NCI-H2081 treated with DMSO at 0.1 percent for 48 hours (cell line): Measurements from ENCODE around the gene TESMIN.

Experiments
- DNase-seq: peaks from one replicate; lab custom pipeline; 2025; lab: John Stamatoyannopoulos, UW

The TESMIN gene

DNA sequence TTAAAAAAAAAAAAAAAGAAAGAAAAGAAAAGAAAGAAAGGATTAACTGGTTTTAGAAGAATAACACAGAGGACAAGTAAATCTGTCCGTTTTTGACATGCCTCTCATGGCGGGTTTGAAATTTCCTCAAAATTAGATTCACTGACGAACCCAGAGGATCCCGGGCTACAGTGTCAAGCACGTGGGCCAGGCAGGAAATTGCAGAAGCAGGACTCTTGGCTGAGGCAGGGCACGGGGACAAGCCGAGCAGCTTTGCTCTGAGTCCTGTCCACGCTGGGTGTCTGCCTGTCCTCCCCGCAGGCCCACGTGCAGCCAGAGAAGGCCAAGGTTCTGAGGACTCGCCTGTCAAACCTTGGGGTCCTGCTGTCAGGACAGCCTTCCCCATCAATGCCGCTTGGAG is 42.3 kb downstream of the TESMIN start:
- no peak for DNase-seq

DNA sequence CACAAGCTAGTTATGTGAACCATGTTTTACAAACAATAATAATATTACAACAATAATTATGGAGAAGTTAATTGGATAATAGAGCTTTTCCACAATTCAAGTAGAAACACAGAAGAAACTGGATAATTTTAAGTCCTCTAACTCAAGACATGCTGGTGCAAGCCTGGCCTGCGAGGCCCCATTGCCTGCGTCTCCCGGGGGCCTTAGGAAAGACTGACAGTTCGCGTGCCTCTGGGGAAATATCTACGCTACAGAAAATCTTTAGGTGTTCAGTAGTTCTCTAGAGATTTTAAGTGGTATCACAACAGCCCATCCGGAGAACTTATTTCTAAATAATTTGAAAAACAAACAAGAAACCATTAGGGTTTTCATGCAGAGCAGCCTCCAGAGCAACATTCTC is 43.8 kb downstream of the TESMIN start:
- no peak for DNase-seq

DNA sequence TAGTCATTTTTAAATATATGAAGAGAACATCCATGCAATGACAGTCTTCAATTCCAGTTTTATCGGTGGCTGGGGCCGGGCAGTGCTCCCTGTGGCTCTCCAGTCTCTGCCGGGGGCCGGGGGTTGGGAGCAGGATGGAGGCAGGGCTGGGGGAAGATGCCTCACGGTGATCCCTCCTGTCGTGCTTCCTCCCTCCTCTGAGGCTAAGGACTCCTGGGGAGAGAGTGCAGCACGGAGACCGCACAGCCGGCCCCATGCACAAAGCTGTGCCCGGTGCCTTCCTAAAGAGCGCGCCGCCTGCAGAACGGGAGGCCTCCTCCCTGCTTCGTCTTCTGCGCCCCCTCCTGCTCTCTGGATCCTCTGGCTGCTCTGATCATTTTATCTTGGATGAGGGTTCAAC is 46.4 kb downstream of the TESMIN start:
- no peak for DNase-seq

DNA sequence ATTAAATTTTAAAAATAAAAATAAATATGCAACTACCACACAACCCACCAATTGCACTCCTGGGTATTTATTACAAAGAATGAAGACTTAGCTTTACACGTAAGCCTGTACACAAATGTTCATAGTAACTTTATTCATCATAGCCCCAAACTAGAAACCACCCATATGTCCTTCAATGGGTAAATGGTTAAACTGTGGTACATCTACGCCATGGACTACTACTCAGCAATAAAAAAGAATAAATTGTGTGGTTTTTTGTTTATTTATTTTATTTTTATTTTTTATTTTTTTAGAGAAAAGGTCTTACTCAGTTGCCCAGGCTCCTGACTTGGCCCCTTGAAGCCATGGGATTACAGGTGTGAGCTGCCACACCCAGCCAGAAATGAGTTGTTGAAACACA is 52.3 kb downstream of the TESMIN start:
- no peak for DNase-seq

DNA sequence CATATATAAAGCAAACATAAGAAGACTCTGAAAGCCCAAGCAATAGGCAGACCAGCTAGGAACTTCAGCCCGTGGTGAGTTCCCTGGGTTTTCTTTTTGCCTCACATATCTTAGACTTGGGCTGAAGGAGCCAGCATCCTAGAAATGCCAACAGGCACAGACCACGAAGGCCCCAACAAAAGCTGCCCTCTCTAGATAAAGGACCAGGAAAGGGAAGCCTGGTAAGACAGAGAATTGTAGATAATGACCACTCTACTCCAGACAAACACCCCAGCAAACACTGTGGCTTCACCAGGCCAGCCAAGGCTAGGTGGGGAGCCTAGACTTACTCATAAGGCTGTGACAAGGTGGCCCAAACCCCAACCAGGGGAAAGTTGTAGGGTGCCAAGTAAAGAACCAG is 55.8 kb downstream of the TESMIN start:
- no peak for DNase-seq

DNA sequence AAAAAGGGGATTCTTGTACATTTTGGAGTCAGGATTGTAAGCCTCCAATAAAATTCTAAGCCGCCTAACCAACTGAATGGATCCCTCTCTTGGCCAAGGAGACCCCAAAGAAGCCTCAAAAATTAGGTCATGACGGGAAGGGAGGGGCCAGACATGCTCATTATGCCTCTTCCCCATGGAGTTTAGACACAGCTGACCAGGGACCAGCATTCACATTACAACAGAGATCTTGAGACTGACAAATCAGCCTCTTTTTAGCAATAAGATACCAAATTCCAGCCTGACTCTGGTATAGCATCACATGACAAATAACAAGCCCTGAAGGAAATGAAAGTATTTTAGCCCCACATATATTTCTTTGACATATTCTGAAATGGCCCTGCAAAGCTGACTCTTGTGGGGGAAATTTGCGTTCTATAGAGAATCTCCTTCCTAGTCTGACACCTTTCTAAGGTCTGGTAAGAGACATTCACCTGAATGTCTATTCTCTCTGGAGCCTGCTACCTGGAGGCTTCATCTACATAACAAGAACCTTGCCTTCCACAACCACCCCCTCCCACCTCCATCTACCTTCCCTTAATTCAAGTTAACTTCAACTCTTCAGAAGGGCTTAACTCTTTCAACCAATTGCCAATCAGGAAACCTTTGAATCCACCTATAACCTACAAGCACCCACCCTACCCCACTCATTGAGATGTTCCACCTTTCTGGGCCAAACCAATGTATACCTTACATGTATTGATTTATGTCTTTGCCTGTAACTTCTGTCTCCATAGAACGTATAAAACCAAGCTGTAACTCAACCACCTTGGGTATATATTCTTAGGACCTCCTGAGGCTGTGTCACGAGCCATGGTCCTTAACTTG is 56.7 kb downstream of the TESMIN start:
- DNase-seq, result no peak

DNA sequence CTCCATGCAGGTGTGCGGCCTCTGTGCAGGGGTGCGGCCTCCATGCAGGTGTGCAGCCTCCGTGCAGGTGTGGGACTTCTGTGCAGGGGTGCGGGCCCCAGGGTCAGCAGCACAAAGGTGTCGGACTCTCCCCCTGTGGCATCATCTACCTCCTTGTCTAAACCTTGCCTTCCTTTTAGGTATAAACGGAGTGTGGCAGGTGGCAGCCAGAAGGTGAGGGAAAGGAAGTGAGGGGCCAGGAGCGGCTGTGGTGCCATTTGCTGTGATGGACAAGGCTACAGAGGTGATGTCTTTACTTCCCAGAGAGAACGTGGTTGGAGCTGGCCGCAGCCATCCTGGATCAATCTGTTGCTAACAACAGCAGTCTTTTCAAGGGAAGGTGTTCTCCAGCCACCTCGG is 57.8 kb downstream of the TESMIN start:
- DNase-seq, result no peak

DNA sequence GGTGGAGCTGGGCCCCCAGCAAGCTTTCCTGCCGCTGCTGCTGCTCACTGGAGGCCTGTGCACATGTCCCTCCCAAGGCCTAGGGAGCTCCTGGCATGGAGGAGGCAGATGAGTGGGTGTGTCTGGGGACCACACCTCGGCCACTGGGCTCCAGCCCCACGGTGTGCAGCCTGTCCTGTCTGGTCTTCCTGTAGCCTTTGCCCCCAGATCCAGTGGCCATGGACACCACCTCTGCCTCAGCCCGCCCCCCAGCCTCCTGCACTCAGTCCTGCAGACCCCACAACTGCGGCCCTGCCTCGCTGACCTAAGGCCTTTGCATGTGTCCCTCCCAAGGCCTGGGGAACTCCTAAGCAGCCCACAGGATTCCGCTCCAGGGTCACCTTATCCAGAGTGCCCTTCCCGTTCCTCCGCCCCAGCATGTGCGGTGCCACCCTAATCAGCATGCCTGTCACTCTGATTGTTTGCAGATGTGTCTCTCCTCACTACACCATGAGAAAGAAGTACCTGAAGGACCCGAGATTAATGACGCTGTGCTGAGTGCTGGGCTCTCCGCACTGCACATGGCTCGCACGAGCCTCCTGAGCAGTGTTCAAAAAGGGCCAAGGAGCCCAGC is 58.3 kb downstream of the TESMIN start:
- no peak for DNase-seq

DNA sequence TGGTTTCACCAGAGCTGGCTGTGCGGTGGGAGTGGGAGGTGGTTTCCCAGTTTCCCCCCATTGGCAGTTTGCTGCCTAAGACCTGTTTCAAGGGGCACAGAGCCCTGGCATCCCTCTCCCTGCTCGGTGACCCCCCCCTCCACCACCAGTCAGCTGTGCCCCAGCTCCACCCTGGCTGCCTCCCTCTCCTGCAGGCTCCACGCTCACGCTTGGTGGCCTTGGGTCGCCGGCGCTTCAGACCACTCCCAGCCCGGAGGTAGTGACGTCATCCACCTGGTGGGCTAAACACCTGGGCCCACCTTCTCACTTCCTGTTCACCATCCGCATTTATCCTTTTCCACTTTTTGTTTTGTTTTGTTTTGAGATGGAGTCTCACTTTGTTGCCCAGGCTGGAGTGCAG is 59.2 kb downstream of the TESMIN start:
- no peak for DNase-seq

DNA sequence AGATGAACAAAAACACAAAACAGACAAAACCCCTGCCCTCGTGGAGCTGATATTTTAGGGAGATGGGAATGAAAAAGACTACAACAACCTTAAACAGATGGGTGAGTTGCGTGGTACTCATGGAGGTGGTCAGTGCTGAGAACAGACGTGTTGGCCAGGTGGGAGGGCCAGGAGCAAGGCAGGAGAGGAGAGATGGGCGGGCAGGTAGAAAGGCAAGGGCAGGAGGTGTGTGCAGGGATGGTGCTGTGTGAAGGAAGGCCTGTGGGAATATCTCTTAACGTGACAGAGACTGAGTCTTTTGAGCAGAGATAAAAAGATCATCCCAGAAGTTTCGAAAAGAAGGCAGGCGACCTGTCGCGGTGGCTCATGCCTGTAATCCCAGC is 59.9 kb downstream of the TESMIN start:
- DNase-seq, result no peak

DNA sequence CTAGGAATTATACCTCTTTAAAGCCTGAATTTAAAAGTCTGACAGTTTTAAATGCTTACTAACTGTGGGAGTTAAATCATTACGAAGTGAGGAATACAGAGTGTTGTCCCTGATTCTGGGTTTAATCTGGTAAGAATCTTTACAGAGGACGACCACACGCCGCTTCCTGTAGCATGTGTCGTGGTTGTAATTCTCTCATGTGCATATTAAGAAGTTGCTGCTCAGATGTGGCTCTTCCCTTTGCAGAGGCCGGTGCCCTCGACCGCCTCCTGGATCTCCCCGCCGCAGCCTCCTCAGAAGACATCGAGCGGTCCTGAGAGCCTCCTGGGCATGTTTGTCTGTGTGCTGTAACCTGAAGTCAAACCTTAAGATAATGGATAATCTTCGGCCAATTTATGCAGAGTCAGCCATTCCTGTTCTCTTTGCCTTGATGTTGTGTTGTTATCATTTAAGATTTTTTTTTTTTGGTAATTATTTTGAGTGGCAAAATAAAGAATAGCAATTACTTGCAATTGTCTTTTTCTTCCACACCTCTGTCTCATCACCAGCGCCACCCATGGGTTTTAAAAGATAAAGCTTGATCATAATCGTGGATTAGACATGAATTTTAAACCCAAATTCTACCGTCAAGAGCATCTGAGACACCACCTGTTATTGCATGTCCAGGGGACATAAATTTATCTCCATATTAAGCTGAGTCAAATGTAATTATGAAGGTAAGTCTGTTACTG is 60.5 kb downstream of the TESMIN start:
- no peak for DNase-seq

DNA sequence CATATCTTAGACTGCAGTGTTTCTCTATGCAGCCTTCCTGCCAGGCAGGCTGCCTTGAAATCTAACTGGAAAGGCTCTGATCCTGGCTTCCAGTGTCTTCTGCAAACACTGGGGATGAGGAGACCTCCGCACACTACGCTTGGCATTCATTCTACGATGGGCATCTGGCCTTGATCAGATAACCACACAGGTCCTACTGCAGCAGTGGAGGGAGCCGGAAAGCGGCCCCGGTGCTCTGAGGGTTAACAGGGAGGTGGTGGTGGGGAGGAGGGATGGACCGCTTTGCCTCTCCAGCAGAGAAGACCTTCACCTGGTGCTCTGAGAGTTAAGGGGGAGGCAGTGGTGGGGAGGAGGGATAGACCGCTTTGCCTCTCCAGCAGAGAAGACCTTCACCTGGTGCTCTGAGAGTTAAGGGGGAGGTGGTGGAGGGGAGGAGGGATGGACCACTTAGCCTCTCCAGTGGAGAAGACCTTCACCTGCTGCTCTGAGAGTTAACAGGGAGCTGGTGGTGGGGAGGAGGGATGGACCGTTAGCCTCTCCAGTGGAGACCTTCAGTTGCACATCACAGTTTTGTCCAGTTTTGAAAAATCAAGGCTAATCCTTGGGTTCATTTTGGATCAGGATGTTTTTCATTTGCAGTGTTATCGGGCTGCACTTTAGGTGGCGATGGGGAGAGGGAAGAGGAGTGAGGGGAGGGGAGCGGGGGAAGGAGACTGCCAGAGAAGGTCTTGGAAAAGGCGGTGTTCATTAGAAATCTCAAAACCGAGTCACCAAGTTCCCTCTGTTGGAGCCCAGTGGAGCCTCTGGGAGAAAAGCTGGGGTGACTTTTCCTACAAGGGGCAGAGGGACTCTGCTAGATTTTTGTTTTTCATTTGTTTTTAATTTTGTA is 61.3 kb downstream of the TESMIN start:
- no peak for DNase-seq

DNA sequence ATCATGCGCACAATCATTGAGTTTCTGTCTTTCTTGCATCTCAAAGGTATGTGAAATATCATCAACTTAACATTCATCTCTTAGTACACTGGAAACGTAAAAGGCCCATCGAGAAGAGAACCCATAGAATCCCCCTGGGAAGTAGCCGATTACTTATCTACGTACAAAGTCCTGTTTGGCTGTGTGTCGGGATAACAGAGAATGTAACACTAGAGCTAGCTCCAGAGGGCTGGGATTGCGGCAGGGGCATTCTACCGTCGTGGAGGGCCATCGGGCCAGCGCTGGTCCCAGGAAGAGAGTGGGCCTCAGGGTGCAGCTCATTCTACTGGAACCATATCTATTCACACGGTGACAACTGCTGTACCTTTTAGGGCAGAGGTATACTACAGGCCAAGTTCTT is 62.4 kb downstream of the TESMIN start:
- no peak for DNase-seq

DNA sequence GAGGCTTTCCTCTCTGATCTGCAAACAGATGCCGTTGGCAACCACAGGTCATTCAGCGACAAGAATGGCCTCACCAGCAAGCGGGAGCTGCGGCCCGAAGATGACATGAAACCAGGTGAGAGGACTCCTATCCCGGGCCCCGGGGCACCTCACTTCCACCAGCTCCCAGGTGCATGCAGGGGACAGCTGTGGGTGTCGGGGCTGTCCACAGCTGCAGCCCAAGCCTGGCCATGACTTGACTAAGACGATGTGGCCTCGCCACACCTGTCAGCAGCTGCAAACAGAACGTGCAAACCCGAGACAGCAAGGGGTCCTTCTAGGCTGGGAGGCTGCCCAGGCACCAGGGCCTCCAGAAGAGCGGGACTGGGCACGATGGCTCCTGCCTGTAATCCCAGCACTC is 63.3 kb downstream of the TESMIN start:
- no peak for DNase-seq

DNA sequence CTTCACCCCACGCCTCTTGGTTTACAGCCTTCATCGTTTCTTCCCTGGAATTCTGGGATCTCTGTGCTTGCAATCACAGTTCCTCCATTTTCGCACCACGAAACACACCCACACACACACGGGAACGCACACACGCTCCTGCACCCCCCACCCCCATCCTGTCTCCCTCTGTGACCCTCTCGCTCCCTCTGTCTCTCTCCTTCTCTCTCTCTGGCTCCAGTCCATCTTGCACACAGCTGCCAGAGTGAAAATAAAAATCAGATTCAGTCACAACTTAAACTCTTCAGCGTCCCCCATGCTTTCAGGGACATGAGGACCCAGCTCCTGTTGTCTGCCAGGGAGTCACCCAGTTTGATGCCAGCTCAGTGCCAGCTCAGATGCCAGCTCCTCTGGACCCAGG is 64.0 kb downstream of the TESMIN start:
- DNase-seq, result no peak

DNA sequence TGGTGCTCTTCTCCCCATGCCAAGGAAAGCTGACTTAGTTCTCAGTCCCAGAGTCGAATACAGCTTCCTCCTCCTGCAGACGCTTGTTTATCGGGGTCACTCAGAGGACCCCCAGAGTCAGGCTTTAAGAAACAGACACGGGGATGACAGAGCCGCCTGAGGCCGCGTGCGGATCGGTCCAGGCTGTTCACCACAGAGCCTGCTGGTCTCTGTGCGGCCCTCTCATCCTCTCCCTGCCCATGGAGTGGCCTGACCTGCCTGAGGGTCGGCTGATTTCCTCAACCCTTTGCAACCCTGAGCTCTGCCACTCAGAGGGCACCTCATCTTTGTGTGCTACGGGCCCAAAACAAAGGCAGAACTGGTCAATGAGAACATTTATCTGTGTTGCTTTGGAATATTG is 64.8 kb downstream of the TESMIN start:
- no peak for DNase-seq

DNA sequence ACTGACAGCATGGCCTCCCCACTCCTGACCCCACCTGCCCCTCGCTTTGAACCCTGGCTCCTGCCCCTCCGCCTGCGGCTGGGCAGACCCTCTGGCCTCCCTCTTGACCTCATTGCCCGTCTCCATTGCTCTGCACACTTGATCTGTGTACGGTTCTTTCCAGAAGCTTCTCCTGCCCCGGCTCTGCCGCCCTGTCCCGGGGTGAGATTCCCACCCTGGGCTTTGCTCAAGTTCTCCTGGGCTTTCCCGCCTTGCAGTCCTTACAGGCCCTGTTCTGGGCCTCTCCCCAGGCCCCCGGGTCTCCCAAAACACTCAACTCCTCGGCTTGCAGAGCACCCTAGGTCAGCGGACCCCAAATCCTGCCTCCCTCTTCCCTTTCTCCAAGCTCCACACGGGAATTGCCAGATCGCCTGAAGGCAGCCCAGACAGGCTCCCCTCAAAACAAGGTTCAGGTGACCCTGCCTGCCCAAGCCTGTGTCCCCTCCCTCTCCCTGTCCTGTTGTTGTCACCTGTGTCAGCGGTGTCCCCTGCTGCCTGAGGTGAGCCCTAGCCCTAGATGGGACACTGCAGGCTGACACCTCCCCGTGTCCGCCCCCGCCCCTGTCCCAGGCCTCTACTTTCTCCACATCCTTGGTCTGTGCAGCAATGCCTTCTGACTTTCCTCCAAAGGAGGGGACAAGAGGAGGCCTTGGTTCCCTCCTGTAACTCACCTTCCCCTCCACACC is 65.5 kb downstream of the TESMIN start:
- DNase-seq, result no peak

DNA sequence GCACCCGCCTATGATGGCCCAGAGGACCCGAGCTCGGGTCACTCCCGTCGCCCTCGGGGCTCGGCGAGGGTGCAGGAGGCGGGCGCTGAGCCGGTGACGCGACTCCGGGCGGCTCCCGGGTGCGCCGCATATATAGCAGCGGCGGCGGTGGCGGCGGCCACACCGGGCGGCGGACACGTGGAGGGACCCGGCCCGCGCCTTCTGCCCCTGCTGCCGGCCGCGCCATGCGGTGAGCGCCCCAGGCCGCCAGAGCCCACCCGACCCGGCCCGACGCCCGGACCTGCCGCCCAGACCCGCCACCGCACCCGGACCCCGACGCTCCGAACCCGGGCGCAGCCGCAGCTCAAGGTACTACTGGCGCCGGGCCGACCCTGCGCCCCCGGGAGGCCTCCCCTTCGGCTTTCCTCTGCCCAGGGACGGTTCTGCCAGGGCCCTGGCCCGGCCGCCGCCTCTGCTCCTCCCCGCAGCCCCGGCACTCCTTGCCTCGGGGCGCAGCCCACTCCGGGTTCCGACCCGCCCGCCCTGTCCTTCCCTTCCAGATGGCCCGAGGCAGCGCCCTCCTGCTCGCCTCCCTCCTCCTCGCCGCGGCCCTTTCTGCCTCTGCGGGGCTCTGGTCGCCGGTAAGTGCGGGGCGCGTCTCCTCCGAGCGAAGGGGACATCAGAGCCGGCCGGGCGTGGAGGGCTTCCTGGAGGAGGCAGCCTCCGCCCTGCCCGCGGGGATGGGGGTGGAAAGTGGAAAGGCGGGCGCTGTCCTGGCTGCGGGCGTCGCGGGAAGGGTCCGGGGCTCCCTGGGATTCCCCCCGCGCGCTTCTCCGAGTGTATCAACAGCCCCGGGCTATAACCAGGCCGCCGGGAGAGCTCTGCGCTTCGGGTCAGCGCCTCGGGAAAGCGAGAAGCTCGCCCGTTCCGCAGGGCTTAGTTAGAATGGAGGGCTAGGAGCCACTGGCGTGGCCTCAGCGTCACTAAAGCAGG is 66.6 kb downstream of the TESMIN start, which contains the start of gene GAL:
Gene GAL (plus strand): TSS at position 160 of the 972 bp plus-strand sequence. CDS start 380 bp downstream, at position 540.
- DNase-seq, result no peak

DNA sequence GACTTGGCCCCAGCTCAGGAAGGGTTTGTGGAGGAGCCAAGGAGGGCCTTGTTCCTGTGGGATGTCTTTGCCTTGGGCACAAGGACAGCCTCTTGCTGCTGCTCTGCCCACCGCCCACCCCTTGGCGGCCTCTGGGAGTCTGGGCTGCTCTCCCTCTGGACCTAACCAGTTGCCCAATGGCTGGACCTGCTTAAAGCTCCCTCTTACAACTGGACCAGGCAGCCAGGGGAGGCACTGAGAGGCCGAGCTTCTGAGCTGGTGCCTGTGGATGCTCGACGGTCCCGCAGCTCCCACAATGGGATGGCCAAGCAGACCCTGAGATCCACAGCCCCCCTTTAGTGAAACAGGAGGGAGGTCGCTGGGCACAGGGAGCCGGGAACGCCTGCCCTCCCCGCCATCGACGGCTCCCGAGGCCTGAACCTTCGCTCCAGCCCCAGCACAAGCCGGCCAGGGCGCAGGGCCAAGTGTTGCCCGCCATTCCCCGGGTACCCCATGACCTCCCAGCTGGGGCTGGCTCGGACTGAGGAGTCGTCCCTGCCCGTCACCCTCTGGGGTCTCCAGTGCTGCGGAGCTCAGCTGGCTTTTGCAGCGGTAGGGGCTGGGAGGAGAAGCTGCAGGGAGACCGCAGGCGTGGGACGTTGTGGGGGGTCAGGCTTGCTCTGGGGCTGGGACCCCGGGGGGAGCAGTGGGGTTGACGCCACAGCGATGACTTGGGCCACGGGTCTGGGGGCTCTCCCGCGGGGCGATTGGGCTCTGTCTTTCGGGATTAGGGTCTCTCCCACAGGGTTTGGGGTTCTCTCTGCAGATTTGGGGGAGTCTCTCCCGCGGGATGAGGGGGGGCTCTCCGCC is 67.6 kb downstream of the TESMIN start:
- no peak for DNase-seq
